Endothelial cell (in vitro differentiated cells): ENCODE measurements around the gene CLIP1. TPM values are rescaled to one million over a fixed set of nuclear protein-coding genes. Genes with fewer than 3 reads are reported as not detected.

ENCODE experiments used
- DNase-seq: peaks from one replicate; pipeline ENCODE4 v3.0.0; 2021; ENCODE audit warnings: low spot score
- H3K27ac Mint-ChIP-seq: one replicate; pipeline ENCODE4 v1.8.0; 2021; ENCODE audit warnings: mixed read lengths, inconsistent platforms; ENCODE audit not compliant: unreplicated experiment
- H3K27me3 Mint-ChIP-seq: one replicate; pipeline ENCODE4 v1.8.0; 2021; ENCODE audit warnings: mild to moderate bottlenecking, moderate library complexity, mixed read lengths, inconsistent platforms; ENCODE audit not compliant: unreplicated experiment
- H3K36me3 Mint-ChIP-seq: one replicate; pipeline ENCODE4 v1.8.0; 2021; ENCODE audit warnings: mild to moderate bottlenecking, low read depth, mixed read lengths, inconsistent platforms; ENCODE audit not compliant: unreplicated experiment
- H3K4me1 Mint-ChIP-seq: one replicate; pipeline ENCODE4 v1.8.0; 2021; ENCODE audit warnings: mild to moderate bottlenecking, mixed read lengths, inconsistent platforms; ENCODE audit not compliant: unreplicated experiment
- H3K4me3 Mint-ChIP-seq: one replicate; pipeline ENCODE4 v1.8.0; 2021; ENCODE audit warnings: mild to moderate bottlenecking, mixed read lengths, inconsistent platforms; ENCODE audit not compliant: unreplicated experiment
- H3K9me3 Mint-ChIP-seq: one replicate; pipeline ENCODE4 v1.8.0; 2021; ENCODE audit warnings: mixed read lengths, inconsistent platforms; ENCODE audit not compliant: unreplicated experiment
- total RNA-seq: library from RNA; stranded (reverse); fragmentation: NEBNext Ultra II Directional; extraction: Animal tissue kit (Norgen Biotek cat#: 25700); gene quantifications from one replicate; pipeline ENCODE4 v1.2.1, GENCODE V29; 2021; ENCODE audit not compliant: unreplicated experiment
- TF ChIP-seq, protein P1 (sequence below): fragments of 200-600 bp; sonication (generic); IDR thresholded peaks from one replicate; pipeline ENCODE4 v1.5.0; 2021; ENCODE audit warnings: antibody characterized with exemption; ENCODE audit not compliant: unreplicated experiment

Gene CLIP1
- total RNA-seq, 1 donor from 2014 or later: 57.7 TPM

DNA sequence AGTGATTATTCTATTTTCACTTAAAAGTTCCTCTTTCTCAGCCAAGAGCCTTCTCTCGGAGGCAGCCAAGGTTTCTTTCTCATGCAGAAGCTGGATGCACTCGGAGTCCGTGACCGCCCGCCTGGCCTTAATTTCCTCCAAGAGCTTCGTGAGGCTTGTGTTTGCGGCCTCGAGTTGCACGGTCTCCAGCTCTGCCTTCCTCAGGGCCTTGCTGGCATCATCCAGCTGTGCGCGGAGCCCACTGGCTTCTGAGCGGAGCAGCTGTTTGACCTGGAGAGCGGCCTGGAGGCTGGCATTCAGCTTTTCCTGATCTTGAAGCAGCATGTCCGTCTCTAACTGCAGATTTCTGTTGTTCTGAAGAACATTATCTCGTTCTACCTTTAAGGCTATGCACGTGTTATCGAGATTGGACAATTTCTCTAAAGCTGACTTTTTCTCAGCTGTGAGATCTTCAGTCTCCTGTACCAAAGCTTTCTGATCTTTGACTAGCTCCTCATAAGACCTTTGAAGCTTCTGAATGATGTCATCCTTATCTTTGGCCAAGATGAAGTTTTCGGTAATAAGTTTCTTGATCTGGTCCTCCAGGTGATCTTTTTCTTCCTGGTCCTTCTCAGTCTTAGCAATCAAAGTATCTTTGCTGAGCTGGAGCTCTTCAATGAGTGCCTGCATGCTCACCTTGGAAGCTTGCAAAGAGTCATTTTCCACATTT is 99.0 kb downstream of the CLIP1 start:
- Mint-ChIP-seq H3K36me3 (peaks cover 33% of the 10 kb centered on the region), H3K4me3 (no peak overlapping the region), H3K4me1 (peaks cover 28% of the 10 kb centered on the region), H3K9me3 (no peaks in the 10 kb centered on the region), H3K27ac (no peak overlapping the region), H3K27me3 (peaks cover 5% of the 10 kb centered on the region)
- DNase-seq: no peak
- TF ChIP-seq, protein P1, sequence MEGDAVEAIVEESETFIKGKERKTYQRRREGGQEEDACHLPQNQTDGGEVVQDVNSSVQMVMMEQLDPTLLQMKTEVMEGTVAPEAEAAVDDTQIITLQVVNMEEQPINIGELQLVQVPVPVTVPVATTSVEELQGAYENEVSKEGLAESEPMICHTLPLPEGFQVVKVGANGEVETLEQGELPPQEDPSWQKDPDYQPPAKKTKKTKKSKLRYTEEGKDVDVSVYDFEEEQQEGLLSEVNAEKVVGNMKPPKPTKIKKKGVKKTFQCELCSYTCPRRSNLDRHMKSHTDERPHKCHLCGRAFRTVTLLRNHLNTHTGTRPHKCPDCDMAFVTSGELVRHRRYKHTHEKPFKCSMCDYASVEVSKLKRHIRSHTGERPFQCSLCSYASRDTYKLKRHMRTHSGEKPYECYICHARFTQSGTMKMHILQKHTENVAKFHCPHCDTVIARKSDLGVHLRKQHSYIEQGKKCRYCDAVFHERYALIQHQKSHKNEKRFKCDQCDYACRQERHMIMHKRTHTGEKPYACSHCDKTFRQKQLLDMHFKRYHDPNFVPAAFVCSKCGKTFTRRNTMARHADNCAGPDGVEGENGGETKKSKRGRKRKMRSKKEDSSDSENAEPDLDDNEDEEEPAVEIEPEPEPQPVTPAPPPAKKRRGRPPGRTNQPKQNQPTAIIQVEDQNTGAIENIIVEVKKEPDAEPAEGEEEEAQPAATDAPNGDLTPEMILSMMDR: no peak

- no peaks in the 10 kb centered on the region for H3K9me3 Mint-ChIP-seq
- peaks cover 21% of the 10 kb centered on the region for H3K4me1 Mint-ChIP-seq
- peaks cover 31% of the 10 kb centered on the region for H3K36me3 Mint-ChIP-seq
- peak overlapping the region; percentile 54 for H3K4me3 Mint-ChIP-seq
- no peak overlapping the region for H3K27ac Mint-ChIP-seq
- TF ChIP-seq, protein P1: no peak
- DNase-seq: no peak
- H3K27me3 Mint-ChIP-seq: peaks cover 2% of the 10 kb centered on the region
Measured at GRCh38 chr12:122322501-122322900, 100.0 kb downstream of the CLIP1 start.

DNA sequence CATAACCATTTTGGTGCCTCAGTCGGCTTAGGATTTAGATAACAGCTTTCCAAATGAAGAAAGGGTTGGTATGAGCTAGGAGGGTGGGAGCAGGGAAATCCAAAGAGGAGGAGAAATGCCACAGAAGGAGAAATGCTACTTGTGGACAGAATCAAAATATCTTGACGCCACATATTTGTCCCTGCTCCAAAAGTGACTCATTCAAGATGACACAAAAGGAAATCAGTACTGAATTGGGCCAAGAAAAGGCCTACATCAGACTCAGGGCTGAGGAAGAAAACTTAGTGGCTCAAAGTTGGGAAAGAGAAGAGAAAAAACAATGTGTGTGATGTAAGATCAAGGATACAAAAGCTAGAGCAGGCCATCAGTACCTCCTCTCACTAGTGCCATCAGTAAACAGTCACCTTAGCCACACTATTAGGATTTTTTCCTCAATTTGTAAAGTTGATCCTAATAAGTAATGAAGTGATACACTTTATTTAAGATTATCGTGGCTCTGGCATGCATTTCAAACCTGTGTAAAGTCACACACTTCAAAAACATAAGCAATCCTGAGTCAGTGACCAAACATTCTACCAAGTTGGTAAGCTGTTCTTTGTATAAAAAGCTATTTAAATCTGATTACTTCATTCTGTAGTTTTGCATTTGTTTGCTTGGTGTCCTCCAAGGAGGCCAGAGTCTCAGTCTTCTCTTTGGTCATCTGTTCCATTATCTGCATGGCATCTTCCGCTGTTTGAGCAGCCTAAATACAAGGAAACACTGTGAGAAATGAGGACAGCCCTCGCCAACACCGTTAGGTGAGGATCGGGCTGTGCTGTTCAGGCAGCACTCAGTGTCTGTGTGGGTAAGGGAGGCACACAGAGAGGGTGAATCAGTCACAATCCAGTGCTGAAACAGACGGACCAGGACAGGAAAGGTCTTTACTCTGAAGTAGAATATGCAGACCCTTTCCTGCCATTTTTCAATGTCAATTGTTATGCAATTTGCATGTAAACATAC is 103.6 kb downstream of the CLIP1 start:
- TF ChIP-seq, protein P1: no peak
- Mint-ChIP-seq H3K27me3 (peaks cover 4% of the 10 kb centered on the region), H3K36me3 (peaks cover 38% of the 10 kb centered on the region), H3K9me3 (no peaks in the 10 kb centered on the region), H3K27ac (no peak overlapping the region), H3K4me1 (peaks cover 14% of the 10 kb centered on the region), H3K4me3 (peak overlapping the region; percentile 68)
- no peak for DNase-seq

DNA sequence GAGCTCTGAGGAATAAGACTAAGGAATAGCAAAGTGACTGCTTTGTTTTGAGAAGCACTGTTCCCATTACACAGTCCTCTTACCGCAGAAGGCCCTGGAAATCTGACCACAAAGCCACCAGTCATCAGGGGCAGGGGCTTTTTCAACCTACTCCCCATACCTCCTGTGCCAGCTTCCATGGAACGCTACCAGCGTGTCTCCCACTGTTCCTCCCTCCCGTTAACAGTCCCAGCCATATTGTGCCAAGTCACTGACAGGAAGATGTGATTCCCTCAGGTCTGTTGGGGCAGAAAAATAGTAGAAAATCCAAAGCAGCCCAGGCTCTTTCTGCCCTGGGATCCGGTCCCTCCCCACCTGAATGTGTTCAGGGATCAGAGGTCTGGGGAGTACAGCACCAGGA is 109.5 kb downstream of the CLIP1 start:
- H3K4me3 Mint-ChIP-seq: no peak overlapping the region
- no peaks in the 10 kb centered on the region for H3K4me1 Mint-ChIP-seq
- no peaks in the 10 kb centered on the region for H3K9me3 Mint-ChIP-seq
- peaks cover 2% of the 10 kb centered on the region for H3K27me3 Mint-ChIP-seq
- peaks cover 19% of the 10 kb centered on the region for H3K36me3 Mint-ChIP-seq
- DNase-seq: no peak
- H3K27ac Mint-ChIP-seq: no peak overlapping the region
- TF ChIP-seq, protein P1: no peak

DNA sequence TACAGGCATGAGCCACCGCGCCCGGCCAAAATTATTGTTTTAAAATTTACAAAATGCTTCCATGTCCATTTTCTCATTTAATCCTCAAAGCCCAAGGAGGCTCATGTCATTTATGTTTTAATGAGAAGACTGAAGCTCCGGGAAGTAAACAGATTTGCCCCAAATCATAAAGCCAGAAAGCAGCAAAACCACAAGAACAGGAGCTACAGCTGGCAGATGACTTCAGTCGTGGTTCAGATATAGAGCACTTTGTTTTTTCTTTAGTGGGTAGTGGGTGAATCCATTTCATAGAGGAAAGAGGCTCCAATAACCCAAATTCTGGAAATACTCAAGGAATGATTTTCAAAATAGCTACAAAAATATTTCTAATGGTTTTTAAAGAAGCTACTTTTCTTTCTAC is 110.8 kb downstream of the CLIP1 start:
- no peak overlapping the region for H3K4me3 Mint-ChIP-seq
- H3K9me3 Mint-ChIP-seq: no peaks in the 10 kb centered on the region
- H3K27ac Mint-ChIP-seq: no peak overlapping the region
- H3K27me3 Mint-ChIP-seq: peaks cover 2% of the 10 kb centered on the region
- TF ChIP-seq, protein P1: no peak
- no peak for DNase-seq
- H3K36me3 Mint-ChIP-seq: peaks cover 15% of the 10 kb centered on the region
- H3K4me1 Mint-ChIP-seq: no peaks in the 10 kb centered on the region
